HepG2 (cell line): ENCODE measurements around the gene GNB1. TPM values are rescaled to one million over a fixed set of nuclear protein-coding genes. Genes with fewer than 3 reads are reported as not detected.

ENCODE experiments used
- BRCA1 ChIP-seq: sonication (generic); formaldehyde crosslinking; IDR thresholded peaks from 2 replicates; pipeline ENCODE4 v1.4.0; 2020; ENCODE audit warnings: missing genetic modification reagents
- CHD2 ChIP-seq: IDR thresholded peaks from 2 replicates; pipeline ENCODE4 v1.6.1; 2011; ENCODE audit warnings: low read depth, low read length, improper control_type of control experiment
- GATAD1 ChIP-seq: IDR thresholded peaks from 2 replicates; pipeline ENCODE4 v1.6.1; 2016; ENCODE audit warnings: missing genetic modification reagents, missing compliant biosample characterization
- GTF2F1 ChIP-seq: fragments of 150-350 bp; IDR thresholded peaks from 2 replicates; pipeline ENCODE4 v1.6.1; 2014; ENCODE audit warnings: low read length
- HOXA5 ChIP-seq: sonication (generic); formaldehyde crosslinking; IDR thresholded peaks from 2 replicates; pipeline ENCODE4 v1.4.0; 2020; ENCODE audit warnings: missing genetic modification reagents
- KDM2A ChIP-seq: sonication (generic); formaldehyde crosslinking; IDR thresholded peaks from 2 replicates; pipeline ENCODE4 v1.4.0; 2020; ENCODE audit warnings: low read depth, missing genetic modification reagents, borderline replicate concordance
- SKI ChIP-seq: fragments of 450-650 bp; IDR thresholded peaks from one replicate; pipeline ENCODE4 v1.6.1; 2018; ENCODE audit warnings: mild to moderate bottlenecking; ENCODE audit not compliant: partially characterized antibody
- ZFP90 ChIP-seq: sonication (generic); formaldehyde crosslinking; IDR thresholded peaks from 2 replicates; pipeline ENCODE4 v1.8.0; 2022; ENCODE audit warnings: missing genetic modification reagents, mild to moderate bottlenecking, inconsistent platforms, borderline replicate concordance
- ZNF12 ChIP-seq: sonication (generic); formaldehyde crosslinking; IDR thresholded peaks from 2 replicates; pipeline ENCODE4 v1.5.0; 2020; ENCODE audit warnings: missing genetic modification reagents
- ZNF33A ChIP-seq: sonication (generic); formaldehyde crosslinking; IDR thresholded peaks from 2 replicates; pipeline ENCODE4 v1.5.1; 2020; ENCODE audit warnings: missing genetic modification reagents, mild to moderate bottlenecking, moderate library complexity, borderline replicate concordance
- ZNF569 ChIP-seq: sonication (generic); formaldehyde crosslinking; IDR thresholded peaks from 2 replicates; pipeline ENCODE4 v1.5.0; 2020; ENCODE audit warnings: mild to moderate bottlenecking, missing genetic modification reagents, moderate library complexity, borderline replicate concordance
- ZNF850 ChIP-seq: sonication (generic); formaldehyde crosslinking; conservative IDR thresholded peaks from 2 replicates; pipeline ENCODE4 v1.9.0; 2021; ENCODE audit warnings: mild to moderate bottlenecking, missing genetic modification reagents
- polyA plus RNA-seq, 8 experiments: library from polyadenylated mRNA; depleted of rRNA in 3 of 8; stranded (reverse) in 7 of 8; unstranded in 1 of 8; fragments of >200 nt; fragmentation: Illumina TruSeq in 4 of 8; extraction: Trizol in 4 of 8; gene quantifications; 2 replicates each; pipeline versions ENCODE4 v1.2.1 to v1.2.3, GENCODE V29; 2011 to 2016; ENCODE audit warnings: low read depth in 4 of 8, missing spikeins in 1 of 8, mixed read lengths in 1 of 8; ENCODE audit not compliant: insufficient read depth in 1 of 8
- total RNA-seq, 5 experiments: library from RNA; depleted of rRNA; stranded (reverse); fragments of >200 nt; fragmentation: Illumina TruSeq; extraction: Trizol; gene quantifications; 2 replicates each; pipeline ENCODE4 v1.2.3, GENCODE V29; 2016; ENCODE audit warnings: low read depth in 1 of 5
- TF ChIP-seq, protein P1 (sequence below): sonication (generic); formaldehyde crosslinking; IDR thresholded peaks from 2 replicates; pipeline ENCODE4 v1.4.0; 2020; ENCODE audit warnings: missing genetic modification reagents, borderline replicate concordance
- TF ChIP-seq, protein P2 (sequence below): IDR thresholded peaks from 2 replicates; pipeline ENCODE4 v1.6.1; 2012; ENCODE audit warnings: low read depth, low read length, improper control_type of control experiment
- TF ChIP-seq, protein P3 (sequence below): sonication (generic); formaldehyde crosslinking; IDR thresholded peaks from 2 replicates; pipeline ENCODE4 v1.4.0; 2020; ENCODE audit warnings: missing genetic modification reagents, low read depth, mild to moderate bottlenecking, borderline replicate concordance
- TF ChIP-seq, protein P4 (sequence below): sonication (generic); formaldehyde crosslinking; IDR thresholded peaks from 2 replicates; pipeline ENCODE4 v1.4.0; 2020; ENCODE audit warnings: missing genetic modification reagents

Gene GNB1
- total and polyA plus RNA-seq, 2 of the 13 experiments (the other 11 are each of a cell fraction or from before 2014, with no cell fraction given): 66.2 to 327 TPM

DNA sequence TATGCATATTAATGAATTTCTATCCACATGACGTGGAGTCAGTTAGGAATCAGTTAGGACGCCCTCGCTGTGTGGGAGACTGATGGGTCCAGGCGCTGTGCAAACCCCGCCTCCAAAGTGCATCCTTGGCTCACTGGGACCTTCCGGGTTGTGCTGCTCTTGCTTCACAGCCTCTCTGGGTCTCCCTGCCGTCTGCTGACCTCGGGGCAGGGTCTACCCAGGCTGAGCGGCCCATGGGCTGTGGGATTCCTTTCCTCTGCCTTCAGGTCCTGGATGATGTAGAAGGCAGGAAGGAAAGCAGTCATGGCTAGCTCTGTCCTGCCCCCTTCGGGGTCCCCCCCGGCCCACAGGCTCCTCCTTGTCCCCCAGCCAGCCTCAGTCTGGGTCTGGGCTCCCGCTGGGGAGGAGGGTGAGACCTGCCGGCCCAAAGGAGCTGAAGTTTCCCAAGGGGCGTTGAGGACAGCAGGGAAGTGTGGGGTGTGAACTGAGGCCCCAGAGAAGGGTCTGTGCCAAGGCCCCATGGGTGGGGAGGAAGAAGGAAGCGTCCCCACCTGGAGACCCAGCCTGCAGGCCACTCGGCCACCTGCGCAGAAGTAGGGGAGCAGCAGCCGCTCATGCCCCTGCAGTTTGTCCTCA, 142.1 kb downstream of the GNB1 start (continued):
- TF ChIP-seq, protein P1, sequence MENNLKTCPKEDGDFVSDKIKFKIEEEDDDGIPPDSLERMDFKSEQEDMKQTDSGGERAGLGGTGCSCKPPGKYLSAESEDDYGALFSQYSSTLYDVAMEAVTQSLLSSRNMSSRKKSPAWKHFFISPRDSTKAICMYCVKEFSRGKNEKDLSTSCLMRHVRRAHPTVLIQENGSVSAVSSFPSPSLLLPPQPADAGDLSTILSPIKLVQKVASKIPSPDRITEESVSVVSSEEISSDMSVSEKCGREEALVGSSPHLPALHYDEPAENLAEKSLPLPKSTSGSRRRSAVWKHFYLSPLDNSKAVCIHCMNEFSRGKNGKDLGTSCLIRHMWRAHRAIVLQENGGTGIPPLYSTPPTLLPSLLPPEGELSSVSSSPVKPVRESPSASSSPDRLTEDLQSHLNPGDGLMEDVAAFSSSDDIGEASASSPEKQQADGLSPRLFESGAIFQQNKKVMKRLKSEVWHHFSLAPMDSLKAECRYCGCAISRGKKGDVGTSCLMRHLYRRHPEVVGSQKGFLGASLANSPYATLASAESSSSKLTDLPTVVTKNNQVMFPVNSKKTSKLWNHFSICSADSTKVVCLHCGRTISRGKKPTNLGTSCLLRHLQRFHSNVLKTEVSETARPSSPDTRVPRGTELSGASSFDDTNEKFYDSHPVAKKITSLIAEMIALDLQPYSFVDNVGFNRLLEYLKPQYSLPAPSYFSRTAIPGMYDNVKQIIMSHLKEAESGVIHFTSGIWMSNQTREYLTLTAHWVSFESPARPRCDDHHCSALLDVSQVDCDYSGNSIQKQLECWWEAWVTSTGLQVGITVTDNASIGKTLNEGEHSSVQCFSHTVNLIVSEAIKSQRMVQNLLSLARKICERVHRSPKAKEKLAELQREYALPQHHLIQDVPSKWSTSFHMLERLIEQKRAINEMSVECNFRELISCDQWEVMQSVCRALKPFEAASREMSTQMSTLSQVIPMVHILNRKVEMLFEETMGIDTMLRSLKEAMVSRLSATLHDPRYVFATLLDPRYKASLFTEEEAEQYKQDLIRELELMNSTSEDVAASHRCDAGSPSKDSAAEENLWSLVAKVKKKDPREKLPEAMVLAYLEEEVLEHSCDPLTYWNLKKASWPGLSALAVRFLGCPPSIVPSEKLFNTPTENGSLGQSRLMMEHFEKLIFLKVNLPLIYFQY: peak; percentile 43; the same call in 1 of the 2 replicates
- TF ChIP-seq SKI (peak; percentile 37), CHD2 (no peak), KDM2A (CRISPR knock-in tag) (0 out of 2 replicates have a peak, but pooled peaks have one; percentile 28), BRCA1 (CRISPR knock-in tag) (no peak), ZFP90 (CRISPR knock-in tag) (no peak), GTF2F1 (no peak), ZNF850 (no peak), GATAD1 (no peak), ZNF12 (CRISPR knock-in tag) (no peak), ZNF33A (CRISPR knock-in tag) (no peak), ZNF569 (no peak), HOXA5 (CRISPR knock-in tag) (no peak)
- TF ChIP-seq, protein P2, sequence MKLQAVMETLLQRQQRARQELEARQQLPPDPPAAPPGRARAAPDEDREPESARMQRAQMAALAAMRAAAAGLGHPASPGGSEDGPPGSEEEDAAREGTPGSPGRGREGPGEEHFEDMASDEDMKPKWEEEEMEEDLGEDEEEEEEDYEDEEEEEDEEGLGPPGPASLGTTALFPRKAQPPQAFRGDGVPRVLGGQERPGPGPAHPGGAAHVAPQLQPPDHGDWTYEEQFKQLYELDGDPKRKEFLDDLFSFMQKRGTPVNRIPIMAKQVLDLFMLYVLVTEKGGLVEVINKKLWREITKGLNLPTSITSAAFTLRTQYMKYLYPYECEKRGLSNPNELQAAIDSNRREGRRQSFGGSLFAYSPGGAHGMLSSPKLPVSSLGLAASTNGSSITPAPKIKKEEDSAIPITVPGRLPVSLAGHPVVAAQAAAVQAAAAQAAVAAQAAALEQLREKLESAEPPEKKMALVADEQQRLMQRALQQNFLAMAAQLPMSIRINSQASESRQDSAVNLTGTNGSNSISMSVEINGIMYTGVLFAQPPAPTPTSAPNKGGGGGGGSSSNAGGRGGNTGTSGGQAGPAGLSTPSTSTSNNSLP: no peak
- TF ChIP-seq, protein P3, sequence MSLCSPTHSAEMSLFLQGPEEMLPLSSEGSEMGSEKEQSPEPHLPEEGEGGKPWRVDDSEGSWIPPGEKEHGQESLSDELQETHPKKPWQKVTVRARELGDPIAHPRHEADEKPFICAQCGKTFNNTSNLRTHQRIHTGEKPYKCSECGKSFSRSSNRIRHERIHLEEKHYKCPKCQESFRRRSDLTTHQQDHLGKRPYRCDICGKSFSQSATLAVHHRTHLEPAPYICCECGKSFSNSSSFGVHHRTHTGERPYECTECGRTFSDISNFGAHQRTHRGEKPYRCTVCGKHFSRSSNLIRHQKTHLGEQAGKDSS: no peak
- TF ChIP-seq, protein P4, sequence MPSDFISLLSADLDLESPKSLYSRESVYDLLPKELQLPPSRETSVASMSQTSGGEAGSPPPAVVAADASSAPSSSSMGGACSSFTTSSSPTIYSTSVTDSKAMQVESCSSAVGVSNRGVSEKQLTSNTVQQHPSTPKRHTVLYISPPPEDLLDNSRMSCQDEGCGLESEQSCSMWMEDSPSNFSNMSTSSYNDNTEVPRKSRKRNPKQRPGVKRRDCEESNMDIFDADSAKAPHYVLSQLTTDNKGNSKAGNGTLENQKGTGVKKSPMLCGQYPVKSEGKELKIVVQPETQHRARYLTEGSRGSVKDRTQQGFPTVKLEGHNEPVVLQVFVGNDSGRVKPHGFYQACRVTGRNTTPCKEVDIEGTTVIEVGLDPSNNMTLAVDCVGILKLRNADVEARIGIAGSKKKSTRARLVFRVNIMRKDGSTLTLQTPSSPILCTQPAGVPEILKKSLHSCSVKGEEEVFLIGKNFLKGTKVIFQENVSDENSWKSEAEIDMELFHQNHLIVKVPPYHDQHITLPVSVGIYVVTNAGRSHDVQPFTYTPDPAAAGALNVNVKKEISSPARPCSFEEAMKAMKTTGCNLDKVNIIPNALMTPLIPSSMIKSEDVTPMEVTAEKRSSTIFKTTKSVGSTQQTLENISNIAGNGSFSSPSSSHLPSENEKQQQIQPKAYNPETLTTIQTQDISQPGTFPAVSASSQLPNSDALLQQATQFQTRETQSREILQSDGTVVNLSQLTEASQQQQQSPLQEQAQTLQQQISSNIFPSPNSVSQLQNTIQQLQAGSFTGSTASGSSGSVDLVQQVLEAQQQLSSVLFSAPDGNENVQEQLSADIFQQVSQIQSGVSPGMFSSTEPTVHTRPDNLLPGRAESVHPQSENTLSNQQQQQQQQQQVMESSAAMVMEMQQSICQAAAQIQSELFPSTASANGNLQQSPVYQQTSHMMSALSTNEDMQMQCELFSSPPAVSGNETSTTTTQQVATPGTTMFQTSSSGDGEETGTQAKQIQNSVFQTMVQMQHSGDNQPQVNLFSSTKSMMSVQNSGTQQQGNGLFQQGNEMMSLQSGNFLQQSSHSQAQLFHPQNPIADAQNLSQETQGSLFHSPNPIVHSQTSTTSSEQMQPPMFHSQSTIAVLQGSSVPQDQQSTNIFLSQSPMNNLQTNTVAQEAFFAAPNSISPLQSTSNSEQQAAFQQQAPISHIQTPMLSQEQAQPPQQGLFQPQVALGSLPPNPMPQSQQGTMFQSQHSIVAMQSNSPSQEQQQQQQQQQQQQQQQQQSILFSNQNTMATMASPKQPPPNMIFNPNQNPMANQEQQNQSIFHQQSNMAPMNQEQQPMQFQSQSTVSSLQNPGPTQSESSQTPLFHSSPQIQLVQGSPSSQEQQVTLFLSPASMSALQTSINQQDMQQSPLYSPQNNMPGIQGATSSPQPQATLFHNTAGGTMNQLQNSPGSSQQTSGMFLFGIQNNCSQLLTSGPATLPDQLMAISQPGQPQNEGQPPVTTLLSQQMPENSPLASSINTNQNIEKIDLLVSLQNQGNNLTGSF (CRISPR knock-in tag): no peak
